GM18873 (cell line): ENCODE measurements around the gene FAM234A.
"Not testable (repeated sequence)": the region's sequence is repeated elsewhere in the genome, so short reads cannot be mapped to it uniquely, and the experiment has no call there.

Experiments
- ATAC-seq: cut with Tn5 transposase; IDR thresholded peaks from one replicate; pipeline ENCODE4 v1.9.1; 2021; ENCODE audit warnings: mild to moderate bottlenecking, moderate library complexity, moderate number of reproducible peaks; ENCODE audit not compliant: unreplicated experiment, low FRiP score

Gene FAM234A

DNA sequence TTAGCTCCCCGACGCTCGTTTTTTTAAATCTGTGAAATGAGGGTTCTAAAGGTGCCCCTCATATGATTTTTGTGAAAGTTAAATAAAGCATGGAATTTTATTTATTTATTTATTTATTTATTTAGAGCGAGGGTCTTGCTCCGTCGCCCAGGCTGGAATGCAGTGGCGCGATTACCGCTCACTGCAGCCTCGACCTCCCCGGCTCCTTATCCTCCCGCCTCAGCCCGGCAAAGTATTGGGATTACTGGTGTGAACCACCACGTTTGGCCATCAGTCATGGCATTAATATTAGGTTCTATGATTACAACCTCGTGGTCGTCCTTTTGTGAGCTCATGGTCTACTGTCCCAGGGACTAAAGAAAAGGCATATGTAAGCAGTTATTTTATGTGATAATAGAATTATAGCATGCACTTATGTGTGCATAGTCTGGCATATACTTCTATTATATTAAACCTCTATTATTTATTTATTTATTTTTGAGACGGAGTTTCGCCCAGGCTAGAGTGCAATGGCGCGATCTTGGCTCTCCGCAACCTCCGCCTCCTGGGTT is 4.8 kb upstream of the FAM234A start:
- ATAC-seq, result no peak

DNA sequence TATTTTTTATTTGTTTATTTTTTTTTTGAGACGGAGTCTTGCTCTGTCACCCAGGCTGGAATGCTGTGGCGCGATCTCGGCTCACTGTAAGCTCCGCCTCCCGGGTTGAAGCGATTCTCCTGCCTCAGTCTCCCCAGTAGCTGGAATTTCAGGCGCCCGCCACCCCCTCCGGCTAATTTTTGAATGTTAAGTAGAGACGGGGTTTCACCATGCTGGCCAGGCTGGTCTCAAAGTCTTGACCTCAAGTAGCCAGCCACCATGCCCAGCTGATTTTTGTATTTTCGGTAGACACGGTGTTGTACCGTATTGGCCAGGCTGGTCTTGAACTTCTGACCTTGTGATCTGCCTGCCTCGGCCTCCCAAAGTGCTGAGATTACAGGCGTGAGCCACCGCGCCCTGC is 4.3 kb upstream of the FAM234A start:
- ATAC-seq, result not testable (repeated sequence)

DNA sequence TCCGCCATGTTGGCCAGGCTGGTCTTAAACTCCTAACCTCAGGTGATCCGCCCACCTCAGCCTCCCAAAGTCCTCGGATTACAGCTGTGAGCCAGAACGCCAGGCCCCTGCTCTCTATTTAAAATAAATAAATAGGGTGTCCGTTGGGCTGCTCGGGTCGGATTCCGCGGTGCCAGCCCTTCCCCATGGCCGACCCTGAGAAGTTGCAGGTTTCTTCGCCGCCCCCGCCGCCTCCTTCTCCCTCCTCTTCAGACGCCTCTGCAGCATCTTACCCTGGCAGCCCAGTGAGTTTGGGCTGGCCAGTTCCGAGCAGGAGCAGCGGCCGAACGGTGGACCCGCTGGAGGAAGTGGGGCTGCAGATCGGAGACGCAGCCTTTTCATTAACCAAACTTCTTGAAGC is 3.7 kb upstream of the FAM234A start:
- ATAC-seq, result no peak

DNA sequence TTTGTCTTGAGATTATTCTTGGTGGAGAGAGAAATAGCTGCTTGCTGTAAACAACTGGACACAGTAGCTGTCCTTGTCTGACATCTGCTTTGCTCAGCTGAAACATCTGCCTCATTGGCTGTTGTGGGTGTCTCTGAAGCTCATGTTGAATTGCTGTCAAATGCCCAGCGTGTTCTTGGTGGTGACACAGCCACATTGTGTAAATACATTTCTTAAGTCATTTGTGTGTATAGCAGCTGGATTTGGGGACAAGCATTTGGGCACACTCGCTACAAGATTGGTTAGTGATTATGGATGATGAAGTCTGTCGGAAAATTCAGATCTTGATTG is 5.3 kb downstream of the FAM234A start:
- no peak for ATAC-seq

DNA sequence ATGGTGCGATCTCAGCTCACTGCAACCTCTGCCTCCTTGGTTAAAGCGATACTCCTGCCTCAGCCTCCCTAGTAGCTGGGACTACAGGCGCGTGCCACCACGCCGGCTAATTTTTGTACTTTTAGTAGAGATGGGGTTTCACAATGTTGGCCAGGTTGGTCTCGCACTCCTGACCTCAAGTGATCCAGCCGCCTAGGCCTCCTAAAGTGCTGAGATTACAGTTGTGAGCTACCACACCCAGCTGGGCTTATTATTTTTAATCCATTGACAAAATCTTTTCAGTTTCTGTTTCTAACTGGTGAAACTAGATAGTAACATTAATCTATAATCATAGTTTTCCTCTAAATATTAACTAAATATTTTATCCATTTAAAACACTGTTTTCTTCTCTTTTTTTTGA is 5.9 kb downstream of the FAM234A start:
- no peak for ATAC-seq

DNA sequence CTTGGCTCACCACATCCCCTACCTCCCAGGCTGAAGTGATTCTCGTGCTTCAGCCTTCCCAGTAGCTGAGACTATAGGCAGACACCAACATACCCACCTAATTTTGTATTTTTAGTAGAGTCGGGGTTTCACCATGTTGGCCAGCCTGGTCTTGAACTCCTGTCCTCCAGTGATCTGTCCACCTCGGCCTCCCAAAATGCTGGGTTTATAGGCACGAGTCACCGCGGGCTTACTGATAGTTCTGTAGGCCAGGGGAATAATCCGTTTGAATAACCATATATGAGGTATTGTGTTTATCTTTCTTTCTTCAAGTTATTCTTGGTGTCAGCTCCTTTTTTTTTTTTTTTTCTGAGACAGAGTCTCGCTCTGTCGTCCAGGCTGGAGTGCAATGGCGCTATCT is 7.7 kb downstream of the FAM234A start:
- no peak for ATAC-seq

DNA sequence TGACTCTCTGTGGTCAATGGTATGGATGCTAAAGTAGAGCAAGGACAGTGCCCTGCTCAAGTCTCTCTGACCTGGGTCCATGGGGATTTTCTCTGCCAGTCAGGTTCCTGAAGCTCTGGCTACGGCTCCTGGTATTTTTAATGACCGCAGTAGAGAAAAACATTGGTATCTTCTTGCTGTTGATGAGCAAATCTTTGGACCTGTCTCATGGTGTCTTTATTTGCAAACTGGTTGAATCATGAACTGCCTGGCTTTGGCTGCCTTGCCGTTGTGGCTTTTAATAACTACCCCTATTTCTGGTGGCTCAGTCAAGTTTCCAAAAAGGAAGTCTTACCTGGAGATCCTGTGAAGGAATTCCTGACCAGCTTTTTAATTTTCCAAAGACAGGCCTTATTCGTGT is 8.7 kb downstream of the FAM234A start:
- no peak for ATAC-seq

DNA sequence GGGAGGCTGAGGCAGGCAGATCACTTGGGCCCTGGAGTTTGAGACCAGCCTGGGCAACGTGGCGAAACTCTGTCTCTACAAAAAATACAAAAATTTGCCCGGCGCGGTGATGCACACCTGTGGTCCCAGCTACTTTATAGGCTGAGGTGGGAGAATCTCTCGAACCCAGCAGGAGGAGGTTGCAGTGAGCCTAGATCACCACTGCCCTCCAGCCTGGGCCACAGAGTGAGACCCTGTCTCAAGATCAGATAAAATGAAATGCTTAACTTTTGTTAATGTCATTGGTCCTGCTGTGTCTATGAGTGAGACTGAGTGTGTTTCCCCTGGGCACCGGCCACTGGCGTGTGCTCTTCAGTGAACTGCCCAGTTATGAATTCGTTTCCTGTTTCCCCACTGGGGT is 10.5 kb downstream of the FAM234A start:
- ATAC-seq, result no peak

DNA sequence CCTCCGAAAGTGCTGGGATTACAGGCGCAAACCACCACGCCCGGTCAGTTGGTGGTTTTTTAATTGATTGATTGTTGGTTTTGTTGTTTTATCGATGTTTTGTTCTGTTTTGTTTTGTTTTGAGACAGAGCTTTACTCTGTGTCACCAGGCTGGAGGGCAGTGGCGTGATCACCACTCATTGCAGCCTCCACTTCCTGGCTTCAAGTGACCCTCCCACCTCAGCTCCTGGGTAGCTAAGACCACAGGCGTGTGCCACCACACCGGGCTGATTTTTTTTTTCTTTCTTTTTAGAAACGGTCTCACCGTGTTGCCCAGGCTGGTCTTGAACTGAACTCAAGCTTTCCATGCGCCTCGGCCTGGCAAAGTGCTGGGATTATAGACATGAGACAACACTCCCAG is 12.4 kb downstream of the FAM234A start:
- ATAC-seq, result no peak

DNA sequence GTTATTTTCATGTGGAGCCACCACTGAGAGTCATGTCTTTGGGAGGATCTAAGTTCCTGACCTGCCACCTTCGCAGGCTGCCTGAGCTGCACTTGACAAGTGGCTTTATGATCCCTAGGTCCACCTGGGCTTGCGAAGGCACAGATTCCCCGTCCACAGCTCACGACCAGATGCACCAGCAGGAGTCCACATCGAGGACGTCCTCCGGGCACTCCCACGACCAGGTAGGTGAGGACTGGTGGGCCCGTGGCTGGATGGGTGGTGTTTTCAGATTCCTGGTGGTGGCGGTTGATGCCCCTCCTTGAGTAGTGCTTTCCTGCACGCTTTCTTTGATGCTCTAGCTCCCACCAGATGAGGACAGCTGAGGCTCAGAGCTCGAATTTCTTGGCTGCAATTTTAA is 14.8 kb downstream of the FAM234A start:
- no peak for ATAC-seq

DNA sequence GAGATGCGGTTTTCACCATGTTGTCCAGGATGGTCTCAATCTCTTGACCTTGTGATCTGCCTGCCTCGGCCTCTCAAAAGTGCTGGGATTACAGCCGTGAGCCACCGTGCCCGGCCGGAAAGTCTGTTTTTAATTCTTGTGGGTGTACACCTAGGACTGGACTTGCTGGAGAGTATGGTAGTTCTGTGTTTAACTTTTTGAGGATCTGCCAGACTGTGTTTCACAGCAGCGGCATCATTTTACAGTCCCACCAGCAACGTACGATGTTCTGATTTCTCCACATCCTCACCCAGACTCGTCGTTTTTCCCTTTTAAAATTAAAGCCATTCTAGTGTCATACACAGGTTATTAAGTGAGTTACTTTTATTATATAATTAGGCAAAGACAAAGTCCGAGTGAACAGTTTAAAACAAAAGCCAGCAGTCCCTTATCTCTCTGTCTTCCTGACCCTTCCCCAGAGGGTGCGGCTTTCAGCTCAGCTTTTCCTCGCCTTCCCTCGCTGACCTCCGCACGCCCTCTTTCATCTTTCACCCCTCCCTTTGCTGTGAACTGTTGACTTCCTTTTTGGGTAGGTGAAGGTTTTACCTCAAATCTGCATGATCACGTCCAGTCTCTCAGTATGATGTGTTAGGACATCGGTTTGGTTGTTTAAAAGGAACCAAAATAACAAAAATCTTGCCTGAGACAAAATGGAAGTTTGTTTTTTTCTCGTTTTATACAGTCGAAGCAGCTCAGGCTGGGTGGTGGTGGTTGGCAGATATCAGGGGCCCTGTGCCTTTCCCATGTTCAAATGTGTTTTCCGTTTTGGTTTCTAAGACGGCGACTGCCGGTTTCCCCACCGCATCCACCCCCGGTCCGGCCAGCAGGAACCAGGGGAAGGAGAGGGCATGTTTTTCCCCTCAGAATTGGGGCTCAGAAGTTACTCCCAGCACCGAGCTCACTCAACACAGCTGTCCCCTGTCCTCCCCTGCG is 18.0 kb downstream of the FAM234A start:
- no peak for ATAC-seq

DNA sequence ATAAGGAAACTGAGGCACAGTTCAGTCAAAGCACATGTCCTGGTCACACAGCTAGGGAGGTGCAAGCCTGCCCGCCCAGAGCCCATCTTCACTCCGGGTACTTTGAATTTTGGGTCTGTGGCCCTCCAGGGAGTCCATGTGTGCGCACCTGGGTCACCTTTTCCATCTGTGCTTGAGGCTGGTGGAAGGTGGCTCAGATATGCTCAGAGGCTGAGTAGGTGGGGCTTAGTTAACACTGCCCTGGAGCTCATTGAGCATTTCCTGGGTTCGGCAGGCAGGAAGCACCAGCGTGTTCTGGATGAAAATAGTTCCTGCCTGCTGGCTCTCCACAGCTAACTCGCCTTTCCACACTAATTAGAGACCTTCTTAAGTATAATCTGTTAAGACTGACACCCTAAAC is 19.2 kb downstream of the FAM234A start:
- ATAC-seq, result no peak

DNA sequence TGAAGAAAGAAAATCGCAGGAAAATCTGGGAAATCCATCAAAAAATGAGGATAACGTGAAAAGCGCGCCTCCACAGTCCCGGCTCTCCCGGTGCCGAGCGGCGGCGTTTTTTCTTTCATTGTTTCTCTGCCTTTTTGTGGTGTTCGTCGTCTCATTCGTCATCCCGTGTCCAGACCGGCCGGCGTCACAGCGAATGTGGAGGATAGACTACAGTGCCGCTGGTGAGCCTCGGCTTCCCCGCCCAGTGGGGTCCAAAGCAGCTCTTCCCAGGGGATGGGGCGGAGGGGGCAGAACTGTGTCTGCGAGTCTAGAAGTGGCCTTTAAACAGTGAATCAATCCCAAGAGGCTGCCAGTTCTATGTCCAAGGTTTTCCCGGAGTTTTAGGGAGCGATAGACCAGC is 19.8 kb downstream of the FAM234A start:
- no peak for ATAC-seq

DNA sequence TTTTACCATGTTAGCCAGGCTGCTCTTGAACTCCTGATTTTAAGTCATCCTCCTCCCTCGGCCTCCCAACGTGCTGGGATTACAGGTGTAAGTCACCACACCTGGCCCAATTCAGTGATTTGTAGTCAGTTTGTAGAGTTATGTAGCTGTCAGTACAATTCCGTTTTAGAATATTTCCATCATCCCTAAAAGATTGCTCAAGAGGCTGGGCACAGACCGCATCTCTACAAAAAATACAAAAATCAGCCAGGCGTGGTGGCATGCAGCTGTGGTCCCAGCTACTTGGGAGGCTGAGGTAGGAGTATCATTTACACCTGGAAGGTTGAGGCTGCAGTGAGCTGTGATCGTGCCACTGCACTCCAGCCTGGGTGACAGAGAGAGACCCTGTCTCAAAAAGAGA is 20.6 kb downstream of the FAM234A start:
- no peak for ATAC-seq

DNA sequence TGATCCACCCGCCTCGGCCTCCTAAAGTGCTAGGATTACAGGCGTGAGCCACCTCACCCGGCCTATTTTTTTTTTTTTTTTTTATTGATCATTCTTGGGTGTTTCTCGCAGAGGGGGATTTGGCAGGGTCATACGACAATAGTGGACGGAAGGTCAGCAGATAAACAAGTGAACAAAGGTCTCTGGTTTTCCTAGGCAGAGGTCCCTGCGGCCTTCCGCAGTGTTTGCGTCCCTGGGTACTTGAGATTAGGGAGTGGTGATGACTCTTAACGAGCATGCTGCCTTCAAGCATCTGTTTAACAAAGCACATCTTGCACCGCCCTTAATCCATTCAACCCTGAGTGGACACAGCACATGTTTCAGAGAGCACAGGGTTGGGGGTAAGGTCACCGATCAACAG is 23.5 kb downstream of the FAM234A start:
- ATAC-seq, result not testable (repeated sequence)

DNA sequence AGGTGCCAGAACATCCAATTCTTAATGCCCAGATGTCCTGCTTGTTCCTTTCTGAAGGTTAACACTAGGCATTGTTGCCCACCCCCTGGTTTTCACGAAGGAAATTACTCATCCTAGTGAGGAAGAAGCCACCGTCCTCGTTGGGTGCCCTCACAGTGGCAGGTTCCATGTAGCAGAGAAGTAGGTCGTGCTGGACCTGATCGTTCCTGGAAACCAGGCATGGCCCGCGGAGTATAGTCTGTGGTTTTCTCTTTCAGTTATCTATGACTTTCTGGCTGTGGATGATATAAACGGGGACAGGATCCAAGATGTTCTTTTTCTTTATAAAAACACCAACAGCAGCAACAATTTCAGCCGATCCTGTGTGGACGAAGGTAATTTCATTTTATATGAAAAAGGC is 24.6 kb downstream of the FAM234A start:
- ATAC-seq, result no peak

DNA sequence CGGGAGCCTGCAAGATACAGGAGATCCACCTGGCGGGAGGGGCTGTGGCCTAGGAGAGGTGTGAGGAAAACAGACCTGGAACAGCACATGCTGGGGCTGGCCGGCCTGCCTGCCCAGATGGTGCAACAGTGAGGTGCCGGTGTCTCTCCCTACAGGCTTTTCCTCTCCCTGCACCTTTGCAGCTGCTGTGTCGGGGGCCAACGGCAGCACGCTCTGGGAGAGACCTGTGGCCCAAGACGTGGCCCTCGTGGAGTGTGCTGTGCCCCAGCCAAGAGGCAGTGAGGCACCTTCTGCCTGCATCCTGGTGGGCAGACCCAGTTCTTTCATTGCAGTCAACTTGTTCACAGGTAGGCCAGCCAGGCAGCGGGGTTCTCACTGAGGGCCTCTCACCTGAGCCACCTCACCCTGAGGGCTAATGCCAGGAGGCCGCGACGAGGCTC is 25.2 kb downstream of the FAM234A start:
- no peak for ATAC-seq

DNA sequence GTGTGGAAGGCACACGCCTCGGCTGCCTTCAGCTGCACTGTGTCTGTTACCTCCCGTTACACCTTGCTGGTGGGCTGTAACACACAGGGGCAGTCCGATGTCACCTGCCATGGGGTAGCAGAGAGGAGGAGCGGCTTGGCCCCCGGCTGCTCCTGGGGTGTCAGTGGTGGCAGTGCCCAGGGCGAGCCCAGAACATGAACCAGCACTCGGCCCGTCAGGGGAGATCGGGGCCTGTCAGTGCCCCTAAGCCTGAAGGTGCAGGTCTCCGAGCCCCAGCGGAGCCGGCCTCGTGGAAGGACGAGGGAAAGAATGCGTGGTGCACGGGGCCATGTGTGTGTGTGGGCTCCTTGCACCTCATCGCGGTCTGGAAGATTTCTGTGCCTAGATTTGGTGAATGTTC is 25.7 kb downstream of the FAM234A start:
- ATAC-seq, result no peak

DNA sequence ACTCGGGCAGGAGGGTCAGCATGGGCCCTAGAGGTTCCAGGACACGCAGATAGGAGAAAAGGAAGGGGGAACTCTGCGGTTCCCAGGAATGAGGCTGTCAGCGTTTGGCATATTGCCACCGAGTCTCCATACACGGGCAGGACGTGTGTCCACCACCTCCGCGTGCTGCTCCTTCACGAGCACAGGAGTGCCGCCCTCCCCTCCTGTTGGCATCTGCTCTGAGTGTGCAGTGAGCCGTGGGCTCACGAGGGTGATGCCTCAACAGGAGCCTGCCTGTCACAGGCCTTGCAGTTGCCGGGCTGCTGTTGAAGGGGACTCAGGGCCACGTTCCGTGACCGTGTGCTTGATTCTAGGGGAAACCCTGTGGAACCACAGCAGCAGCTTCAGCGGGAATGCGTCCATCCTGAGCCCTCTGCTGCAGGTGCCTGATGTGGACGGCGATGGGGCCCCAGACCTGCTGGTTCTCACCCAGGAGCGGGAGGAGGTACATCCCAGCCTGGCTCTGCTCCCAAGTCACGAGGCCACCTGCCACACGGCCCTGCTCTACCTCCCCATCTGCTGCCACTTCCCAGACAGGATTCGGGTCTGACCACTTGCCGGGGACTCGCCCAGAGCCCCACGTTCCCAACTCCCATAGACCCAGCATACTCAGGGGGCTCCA is 26.5 kb downstream of the FAM234A start:
- no peak for ATAC-seq

DNA sequence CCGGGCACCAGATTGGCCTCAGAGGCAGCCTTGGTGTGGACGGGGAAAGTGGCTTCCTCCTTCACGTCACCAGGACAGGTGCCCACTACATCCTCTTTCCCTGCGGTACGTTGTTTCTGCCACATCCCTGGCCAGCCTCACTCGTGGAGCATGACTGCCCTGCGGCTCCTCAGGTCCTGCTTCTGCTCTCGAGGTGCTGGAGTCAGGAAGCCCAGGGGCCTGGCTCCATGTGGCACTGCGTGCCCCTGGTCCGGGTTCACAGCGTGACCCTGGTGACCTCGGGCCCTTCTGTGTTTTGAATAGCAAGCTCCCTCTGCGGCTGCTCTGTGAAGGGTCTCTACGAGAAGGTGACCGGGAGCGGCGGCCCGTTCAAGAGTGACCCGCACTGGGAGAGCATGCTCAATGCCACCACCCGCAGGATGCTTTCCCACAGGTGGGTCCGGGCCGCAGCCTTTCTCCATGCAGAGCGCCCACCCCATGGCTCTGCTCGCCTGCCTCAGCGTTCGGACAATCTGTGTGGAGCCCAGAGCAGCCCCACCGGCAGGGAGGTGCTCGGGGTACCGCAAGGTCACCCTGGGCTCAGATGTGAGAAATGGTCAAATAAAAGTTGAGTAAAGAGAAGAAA is 27.6 kb downstream of the FAM234A start:
- ATAC-seq, result no peak

DNA sequence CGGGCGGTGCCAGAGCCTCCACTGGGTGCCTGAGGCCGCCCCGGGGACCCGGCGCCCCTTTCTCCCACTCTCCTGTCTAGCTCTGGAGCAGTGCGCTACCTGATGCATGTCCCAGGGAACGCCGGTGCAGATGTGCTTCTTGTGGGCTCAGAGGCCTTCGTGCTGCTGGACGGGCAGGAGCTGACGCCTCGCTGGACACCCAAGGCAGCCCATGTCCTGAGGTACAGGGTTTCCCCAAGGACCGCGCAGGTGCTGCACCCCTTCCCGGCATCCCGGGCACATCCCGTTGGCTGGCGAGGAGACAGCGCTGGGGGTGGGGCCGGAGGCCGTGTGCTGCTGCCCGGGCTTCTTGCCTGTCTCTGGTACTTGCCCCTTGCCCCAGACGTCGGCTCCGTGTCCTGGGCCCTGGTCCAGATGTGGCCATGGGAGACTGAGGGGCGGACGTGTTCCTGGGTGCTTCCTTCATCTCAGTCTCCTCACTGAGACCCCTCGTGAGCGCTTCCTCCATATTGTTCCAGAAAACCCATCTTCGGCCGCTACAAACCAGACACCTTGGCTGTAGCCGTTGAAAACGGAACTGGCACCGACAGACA is 28.7 kb downstream of the FAM234A start:
- no peak for ATAC-seq
